Measurements from ENCODE around the gene OR2Y1. TPM values are rescaled to one million over a fixed set of nuclear protein-coding genes. Genes with fewer than 3 reads are reported as not detected.

OR2Y1 gene
- total and polyA plus RNA-seq, 2 of the 4 experiments (the other 2 are of a cell fraction) = not detected

- BruUV-seq (replicated peaks) = no TSS peak
- no peak overlapping the region for H4K8ac ChIP-seq (ENCODE audit: low read depth in 2 of 2, low read length in 2 of 2)
- H3K14ac ChIP-seq (replicated peaks; ENCODE audit: low read depth, low read length) = no peak overlapping the region
- intact Hi-C loops (cut with micrococcal nuclease) = no loop called here
- no peak overlapping the region for H4K5ac ChIP-seq (ENCODE audit: low read depth, low read length)
- no peak overlapping the region for H3K56ac ChIP-seq (ENCODE audit: extremely low read depth, insufficient read depth, low read length)
- no peak overlapping the region for H3K4ac ChIP-seq (ENCODE audit: low read depth, low read length)
- no peak overlapping the region for H3K23ac ChIP-seq (ENCODE audit: low read depth, low read length)
- no peak overlapping the region for H2AK9ac ChIP-seq (replicated peaks; ENCODE audit: low read depth, low read length, poor library complexity)
- in situ Hi-C loops (cut with MboI; ENCODE audit: low sequenced_read_pairs) = no loop called here
- TF ChIP-seq MAFK (IDR thresholded peaks at IDR 0.05; ENCODE audit: low read depth, low read length) (no peak), USF2 (IDR thresholded peaks at IDR 0.05; ENCODE audit: low read depth, low read length) (no peak), BHLHE40 (IDR thresholded peaks at IDR 0.05; ENCODE audit: low read depth, low read length) (no peak), SMC3 (IDR thresholded peaks at IDR 0.05; ENCODE audit: low read depth, low read length) (no peak), CHD1 (IDR thresholded peaks at IDR 0.05; ENCODE audit: low read depth, low read length) (no peak)
- TF ChIP-seq, protein P1, sequence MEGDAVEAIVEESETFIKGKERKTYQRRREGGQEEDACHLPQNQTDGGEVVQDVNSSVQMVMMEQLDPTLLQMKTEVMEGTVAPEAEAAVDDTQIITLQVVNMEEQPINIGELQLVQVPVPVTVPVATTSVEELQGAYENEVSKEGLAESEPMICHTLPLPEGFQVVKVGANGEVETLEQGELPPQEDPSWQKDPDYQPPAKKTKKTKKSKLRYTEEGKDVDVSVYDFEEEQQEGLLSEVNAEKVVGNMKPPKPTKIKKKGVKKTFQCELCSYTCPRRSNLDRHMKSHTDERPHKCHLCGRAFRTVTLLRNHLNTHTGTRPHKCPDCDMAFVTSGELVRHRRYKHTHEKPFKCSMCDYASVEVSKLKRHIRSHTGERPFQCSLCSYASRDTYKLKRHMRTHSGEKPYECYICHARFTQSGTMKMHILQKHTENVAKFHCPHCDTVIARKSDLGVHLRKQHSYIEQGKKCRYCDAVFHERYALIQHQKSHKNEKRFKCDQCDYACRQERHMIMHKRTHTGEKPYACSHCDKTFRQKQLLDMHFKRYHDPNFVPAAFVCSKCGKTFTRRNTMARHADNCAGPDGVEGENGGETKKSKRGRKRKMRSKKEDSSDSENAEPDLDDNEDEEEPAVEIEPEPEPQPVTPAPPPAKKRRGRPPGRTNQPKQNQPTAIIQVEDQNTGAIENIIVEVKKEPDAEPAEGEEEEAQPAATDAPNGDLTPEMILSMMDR (conservative IDR thresholded peaks at IDR 0.05; ENCODE audit: low read depth, low read length) = no peak
- peaks cover 6% of the 10 kb centered on the region for H3K27me3 ChIP-seq (ENCODE audit: control insufficient read depth, insufficient read depth, low read length)
- H3K9me1 ChIP-seq (ENCODE audit: insufficient read depth, low read length) = no peaks in the 10 kb centered on the region
- H2BK15ac ChIP-seq (ENCODE audit: low read depth, low read length) = no peak overlapping the region
- H3K4me1 ChIP-seq (ENCODE audit: control insufficient read depth, insufficient read depth, low read length) = no peaks in the 10 kb centered on the region
- H2BK5ac ChIP-seq (ENCODE audit: low read depth, low read length, poor library complexity, severe bottlenecking) = no peak overlapping the region
- H3K36me3 ChIP-seq (ENCODE audit: control insufficient read depth, insufficient read depth, low read length) = no peaks in the 10 kb centered on the region
- DNase-seq (no peak), ATAC-seq (ENCODE audit: low read depth) (no peak)
- H3K18ac ChIP-seq (ENCODE audit: low read depth, low read length) = no peak overlapping the region
- no peak overlapping the region for H2AFZ ChIP-seq (replicated peaks; ENCODE audit: low read length, poor library complexity)
- POLR2A ChIA-PET (ENCODE audit: unreplicated experiment) = no interaction called here
- H4K20me1 ChIP-seq (ENCODE audit: insufficient read depth, low read length) = no peaks in the 10 kb centered on the region
- no peak overlapping the region for H3K4me2 ChIP-seq (ENCODE audit: low read depth, low read length)
- H3K9ac ChIP-seq (ENCODE audit: low read depth, low read length) = no peak overlapping the region
- no peak overlapping the region for H3K4me3 ChIP-seq (ENCODE audit: insufficient read depth, low read depth, low read length)
- WGBS, 2 experiments (ENCODE audit: extremely low coverage in 2 of 2, insufficient read length in 1 of 2) = no CpG with 5 or more reads among the region's 6 CpGs
- H2BK120ac ChIP-seq (ENCODE audit: low read depth, low read length) = no peak overlapping the region
- H3K79me1 ChIP-seq (ENCODE audit: low read depth in 1 of 2, low read length in 2 of 2) = no peaks in the 10 kb centered on the region
- H2BK20ac ChIP-seq (ENCODE audit: low read depth, low read length) = no peak overlapping the region
- dilution Hi-C loops (cut with HindIII; ENCODE audit: low sequenced_read_pairs, unreplicated experiment) = no loop called here
- no peak overlapping the region for H3K27ac ChIP-seq (ENCODE audit: insufficient read depth, low read length)
- H2AK5ac ChIP-seq (ENCODE audit: low read depth, low read length) = no peak overlapping the region
- no peaks in the 10 kb centered on the region for H3K9me3 ChIP-seq (ENCODE audit: control insufficient read depth, insufficient read depth, low read length)
- no peak overlapping the region for H4K91ac ChIP-seq (ENCODE audit: insufficient read depth, low read depth, low read length)
- CTCF ChIA-PET = no interaction called here
Measured at GRCh38 chr5:180690562-180690961, 49.3 kb downstream of the OR2Y1 start.
